ENCODE data around the gene PLCB1. TPM values are rescaled to one million over a fixed set of nuclear protein-coding genes. Genes with fewer than 3 reads are reported as not detected.

Gene PLCB1
- total RNA-seq, 2 donors from 2014 or later, result 7.3 to 45.5 TPM

- TF ChIP-seq CTCF (IDR thresholded peaks at IDR 0.05), result no peak
- Histone ChIP-seq H3K4me1 (peaks cover 0 to 16% of the 10 kb centered on the region in 2 donors), H3K27ac (no peak overlapping the region), H3K9me3 (peaks cover 0 to 19% of the 10 kb centered on the region in 2 donors), H3K4me3 (no peak overlapping the region), H3K36me3 (no peaks in the 10 kb centered on the region), H3K27me3 (no peaks in the 10 kb centered on the region)
- DNase-seq (ENCODE audit: low spot score), result no peak
Measured at GRCh38 chr20:8557711-8558110, 425.6 kb downstream of the PLCB1 start.

DNA sequence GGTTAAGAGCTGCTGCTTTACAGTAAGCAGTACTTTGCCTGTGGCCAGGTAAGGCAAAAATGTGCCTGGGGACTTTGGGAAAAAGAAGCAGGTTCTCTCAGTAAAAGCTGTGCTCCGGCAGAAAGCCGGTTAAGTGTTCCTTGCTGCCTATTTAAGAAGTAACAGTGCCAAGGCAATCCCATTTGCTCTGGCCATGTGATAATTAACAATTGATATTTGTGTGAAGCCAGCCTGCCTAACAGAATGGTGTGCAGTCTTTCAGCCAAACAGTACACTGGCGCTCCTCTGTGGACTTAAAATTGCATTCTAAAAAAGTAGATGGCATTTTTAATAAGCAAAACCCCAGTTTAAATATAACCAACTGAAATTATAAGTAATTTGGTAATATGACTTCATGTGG is 430.3 kb downstream of the PLCB1 start:
- Histone ChIP-seq H3K27ac (no peak overlapping the region), H3K4me1 (peaks cover 0 to 11% of the 10 kb centered on the region in 2 donors), H3K4me3 (no peak overlapping the region), H3K27me3 (no peaks in the 10 kb centered on the region), H3K36me3 (no peaks in the 10 kb centered on the region), H3K9me3 (peaks cover 0 to 7% of the 10 kb centered on the region in 2 donors)
- DNase-seq (ENCODE audit: low spot score), result no peak
- no peak for TF ChIP-seq CTCF (IDR thresholded peaks at IDR 0.05)

DNA sequence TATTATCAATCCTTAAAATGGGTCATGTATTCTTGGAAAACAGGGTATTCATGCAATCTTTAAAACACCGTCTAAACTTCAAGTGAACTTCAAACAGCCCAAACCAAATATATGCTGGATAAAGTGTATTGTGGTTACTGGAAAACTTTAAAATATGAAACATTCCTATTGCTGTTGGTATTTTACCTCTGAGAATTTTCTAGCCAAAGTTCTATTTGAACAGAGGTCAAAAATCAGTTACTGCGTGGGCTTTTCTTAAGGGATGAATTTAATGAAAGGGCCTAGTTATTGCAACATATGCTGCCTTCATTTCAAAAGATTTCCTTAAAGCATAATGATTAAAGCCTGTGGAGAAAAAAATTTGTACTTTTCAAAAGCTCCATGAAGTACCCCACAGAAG is 436.0 kb downstream of the PLCB1 start:
- Histone ChIP-seq H3K36me3 (no peaks in the 10 kb centered on the region), H3K4me3 (no peak overlapping the region), H3K4me1 (peaks cover 0 to 7% of the 10 kb centered on the region in 2 donors), H3K9me3 (no peaks in the 10 kb centered on the region), H3K27me3 (no peaks in the 10 kb centered on the region), H3K27ac (no peak overlapping the region)
- no peak for TF ChIP-seq CTCF (IDR thresholded peaks at IDR 0.05)
- DNase-seq (ENCODE audit: low spot score), result no peak

- no peak overlapping the region for H3K27ac ChIP-seq
- no peak overlapping the region for H3K4me3 ChIP-seq
- no peak for TF ChIP-seq CTCF (IDR thresholded peaks at IDR 0.05)
- H3K36me3 ChIP-seq, result no peaks in the 10 kb centered on the region
- no peaks in the 10 kb centered on the region for H3K27me3 ChIP-seq
- H3K4me1 ChIP-seq, result peaks cover 0 to 7% of the 10 kb centered on the region in 2 donors
- DNase-seq (ENCODE audit: low spot score), result no peak
- no peaks in the 10 kb centered on the region for H3K9me3 ChIP-seq
Measured at GRCh38 chr20:8569766-8570165, 437.7 kb downstream of the PLCB1 start.

- no peak overlapping the region for H3K27ac ChIP-seq
- no peaks in the 10 kb centered on the region for H3K27me3 ChIP-seq
- peaks cover 0 to 7% of the 10 kb centered on the region in 2 donors for H3K4me1 ChIP-seq
- no peak for DNase-seq (ENCODE audit: low spot score)
- H3K9me3 ChIP-seq, result no peaks in the 10 kb centered on the region
- no peaks in the 10 kb centered on the region for H3K36me3 ChIP-seq
- TF ChIP-seq CTCF (IDR thresholded peaks at IDR 0.05), result no peak
- no peak overlapping the region for H3K4me3 ChIP-seq
Measured at GRCh38 chr20:8571611-8572010, 439.5 kb downstream of the PLCB1 start.

DNA sequence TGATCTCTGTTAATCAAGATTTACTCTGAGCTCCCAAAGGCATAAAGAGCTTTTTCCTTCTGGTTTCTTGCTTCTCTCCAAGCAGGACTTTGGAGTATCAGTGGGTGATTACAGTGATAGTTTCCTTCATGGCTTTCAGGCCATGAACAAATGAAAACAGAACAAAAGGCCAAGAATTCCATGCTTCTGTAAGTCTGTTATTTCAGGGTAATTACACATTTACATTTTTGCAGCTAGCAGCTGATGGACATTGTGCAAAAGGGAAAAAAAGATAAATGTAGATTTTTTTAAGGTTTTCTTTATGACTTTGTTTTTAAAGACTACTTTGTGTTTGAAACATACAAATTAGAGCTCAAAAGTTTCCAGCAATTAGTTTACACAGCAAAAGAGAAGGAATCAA is 441.6 kb downstream of the PLCB1 start:
- no peak for DNase-seq (ENCODE audit: low spot score)
- TF ChIP-seq CTCF (IDR thresholded peaks at IDR 0.05), result no peak
- Histone ChIP-seq H3K36me3 (no peaks in the 10 kb centered on the region), H3K27me3 (no peaks in the 10 kb centered on the region), H3K4me1 (no peaks in the 10 kb centered on the region), H3K27ac (no peak overlapping the region), H3K9me3 (no peaks in the 10 kb centered on the region), H3K4me3 (no peak overlapping the region)

Measured in right atrium auricular region (tissue), 2 donors.